GM06990 (cell line): ENCODE results near the gene XIRP1.

Experiments
- DNase-seq: peaks from one replicate; pipeline ENCODE4 v3.0.0-alpha.2; 2011; ENCODE audit not compliant: insufficient read length; ENCODE audit errors: extremely low read depth
- H3K27me3 ChIP-seq: replicated peaks from 2 replicates; pipeline ENCODE4 v1.6.0; 2011; ENCODE audit warnings: low read length; ENCODE audit not compliant: control insufficient read depth, insufficient read depth
- H3K36me3 ChIP-seq: 2 replicates; pipeline ENCODE4 v1.5.1; 2011; ENCODE audit warnings: low read length; ENCODE audit not compliant: control insufficient read depth, insufficient read depth
- H3K4me3 ChIP-seq: replicated peaks from 2 replicates; pipeline ENCODE4 v1.5.1; 2011; ENCODE audit warnings: low read depth, mild to moderate bottlenecking, control low read depth, low read length
- TF ChIP-seq, protein P1 (sequence below): IDR thresholded peaks from 2 replicates; pipeline ENCODE4 v1.5.1; 2011; ENCODE audit warnings: low read length, control low read depth, mild to moderate bottlenecking, inconsistent platforms; ENCODE audit not compliant: insufficient read depth, poor library complexity, severe bottlenecking

XIRP1 gene

GRCh38 chr3:39133822-39134221 lies 58.6 kb downstream of the XIRP1 start:
- TF ChIP-seq, protein P1, sequence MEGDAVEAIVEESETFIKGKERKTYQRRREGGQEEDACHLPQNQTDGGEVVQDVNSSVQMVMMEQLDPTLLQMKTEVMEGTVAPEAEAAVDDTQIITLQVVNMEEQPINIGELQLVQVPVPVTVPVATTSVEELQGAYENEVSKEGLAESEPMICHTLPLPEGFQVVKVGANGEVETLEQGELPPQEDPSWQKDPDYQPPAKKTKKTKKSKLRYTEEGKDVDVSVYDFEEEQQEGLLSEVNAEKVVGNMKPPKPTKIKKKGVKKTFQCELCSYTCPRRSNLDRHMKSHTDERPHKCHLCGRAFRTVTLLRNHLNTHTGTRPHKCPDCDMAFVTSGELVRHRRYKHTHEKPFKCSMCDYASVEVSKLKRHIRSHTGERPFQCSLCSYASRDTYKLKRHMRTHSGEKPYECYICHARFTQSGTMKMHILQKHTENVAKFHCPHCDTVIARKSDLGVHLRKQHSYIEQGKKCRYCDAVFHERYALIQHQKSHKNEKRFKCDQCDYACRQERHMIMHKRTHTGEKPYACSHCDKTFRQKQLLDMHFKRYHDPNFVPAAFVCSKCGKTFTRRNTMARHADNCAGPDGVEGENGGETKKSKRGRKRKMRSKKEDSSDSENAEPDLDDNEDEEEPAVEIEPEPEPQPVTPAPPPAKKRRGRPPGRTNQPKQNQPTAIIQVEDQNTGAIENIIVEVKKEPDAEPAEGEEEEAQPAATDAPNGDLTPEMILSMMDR = no peak
- H3K27me3 ChIP-seq = no peaks in the 10 kb centered on the region
- H3K36me3 ChIP-seq = no peaks in the 10 kb centered on the region
- H3K4me3 ChIP-seq = no peak overlapping the region
- DNase-seq = no peak
